Putamen (tissue), 1 donor: ENCODE data around the gene CMC2.

Experiments used
- DNase-seq: peaks from one replicate; pipeline ENCODE4 v3.0.0-alpha.2; 2016; ENCODE audit warnings: low spot score

Gene CMC2

GRCh38 chr16:80973991-80974390 lies 32.7 kb downstream of the CMC2 start:
- DNase-seq, result no peak

- DNase-seq, result no peak
Observed at GRCh38 chr16:80972611-80973010, 34.1 kb downstream of the CMC2 start.

GRCh38 chr16:80971819-80972218 lies 34.9 kb downstream of the CMC2 start:
- DNase-seq, result no peak

- DNase-seq, result no peak
Observed at GRCh38 chr16:80969114-80969484, 37.6 kb downstream of the CMC2 start.

GRCh38 chr16:80968386-80969113 lies 38.1 kb downstream of the CMC2 start:
- DNase-seq, result no peak

- no peak for DNase-seq
Observed at GRCh38 chr16:80966617-80967016, 40.1 kb downstream of the CMC2 start.

GRCh38 chr16:80964351-80964750 lies 42.3 kb downstream of the CMC2 start:
- DNase-seq, result no peak

- DNase-seq, result no peak
Observed at GRCh38 chr16:80962879-80963278, 43.8 kb downstream of the CMC2 start.

GRCh38 chr16:80958284-80958683 lies 48.4 kb downstream of the CMC2 start:
- DNase-seq, result no peak

- no peak for DNase-seq
Observed at GRCh38 chr16:80954985-80955384, 51.7 kb downstream of the CMC2 start.

- DNase-seq, result peak; percentile 42
Observed at GRCh38 chr16:80948886-80949493, 57.7 kb downstream of the CMC2 start.

GRCh38 chr16:80947708-80948625 lies 58.7 kb downstream of the CMC2 start:
- DNase-seq, result peak; percentile 74

GRCh38 chr16:80947239-80947638 lies 59.4 kb downstream of the CMC2 start:
- DNase-seq, result no peak

- no peak for DNase-seq
Observed at GRCh38 chr16:80946481-80946880, 60.2 kb downstream of the CMC2 start.

- no peak for DNase-seq
Observed at GRCh38 chr16:80940069-80940856, 66.4 kb downstream of the CMC2 start.

- no peak for DNase-seq
Observed at GRCh38 chr16:80938879-80939260, 67.8 kb downstream of the CMC2 start.

- DNase-seq, result no peak
Observed at GRCh38 chr16:80938004-80938878, 68.4 kb downstream of the CMC2 start.

- no peak for DNase-seq
Observed at GRCh38 chr16:80936410-80936809, 70.3 kb downstream of the CMC2 start.

- no peak for DNase-seq
Observed at GRCh38 chr16:80935691-80936090, 71.0 kb downstream of the CMC2 start.

GRCh38 chr16:80932708-80933095 lies 74.0 kb downstream of the CMC2 start:
- no peak for DNase-seq
